Measurements from ENCODE around the gene ARHGAP40. TPM values are rescaled to one million over a fixed set of nuclear protein-coding genes. Genes with fewer than 3 reads are reported as not detected.

ARHGAP40 gene
- total RNA-seq, 2 donors from 2014 or later = not detected

Other genes with a start within 250 kb of the ARHGAP40 start
- 100 to 1,000 TPM in 1 of 2 donors, 10 to 100 TPM in 1; 71.4 to 182 TPM for gene SNHG17, start 166.5 kb upstream of the ARHGAP40 start, total RNA-seq
- 10 to 100 TPM; 37.7 to 41.4 TPM for gene RALGAPB, start 129.0 kb upstream of the ARHGAP40 start, total RNA-seq
- under 1 TPM in 1 of 2 donors, not detected in 1; 0.89 TPM for gene ADIG, start 20.6 kb upstream of the ARHGAP40 start, total RNA-seq
- not detected for gene SLC32A1, start 122.7 kb downstream of the ARHGAP40 start, total RNA-seq
- 10 to 100 TPM in 1 of 2 donors, 1 to 10 TPM in 1; 9.6 to 13.8 TPM for gene ACTR5, start 146.7 kb downstream of the ARHGAP40 start, total RNA-seq
- gene PPP1R16B, start 203.9 kb downstream of the ARHGAP40 start, total RNA-seq = 100 to 1,000 TPM in 1 of 2 donors, 10 to 100 TPM in 1; 74.6 to 119 TPM

Data from natural killer cell treated with Interleukin-12 subunit alpha and Interleukin-12 subunit beta and Interleukin-15 and Interleukin-18, amount 100 ng/mL, for 72 hours (primary cell).